Neuron (in vitro differentiated cells): ENCODE data around the gene PREB.
"Not testable (repeated sequence)": the region's sequence is repeated elsewhere in the genome, so short reads cannot be mapped to it uniquely, and the experiment has no call there.

Experiments used
- H2AFZ ChIP-seq: one replicate; pipeline ENCODE4 v1.6.1; 2013; ENCODE audit warnings: low read depth, mild to moderate bottlenecking, inconsistent platforms, low read length, moderate library complexity
- H3K27me3 ChIP-seq: one replicate; pipeline ENCODE4 v1.6.1; 2013; ENCODE audit warnings: low read length; ENCODE audit not compliant: insufficient read depth
- H3K36me3 ChIP-seq: one replicate; pipeline ENCODE4 v1.6.1; 2013; ENCODE audit warnings: low read length; ENCODE audit not compliant: insufficient read depth
- H3K4me1 ChIP-seq: one replicate; pipeline ENCODE4 v1.6.1; 2013; ENCODE audit warnings: low read length; ENCODE audit not compliant: insufficient read depth
- H3K4me3 ChIP-seq: 2 replicates; pipeline ENCODE4 v1.5.1; 2013; ENCODE audit warnings: mild to moderate bottlenecking, low read length, moderate library complexity
- H3K9me3 ChIP-seq: one replicate; pipeline ENCODE4 v1.6.1; 2013; ENCODE audit warnings: low read length

The PREB gene, protein sequence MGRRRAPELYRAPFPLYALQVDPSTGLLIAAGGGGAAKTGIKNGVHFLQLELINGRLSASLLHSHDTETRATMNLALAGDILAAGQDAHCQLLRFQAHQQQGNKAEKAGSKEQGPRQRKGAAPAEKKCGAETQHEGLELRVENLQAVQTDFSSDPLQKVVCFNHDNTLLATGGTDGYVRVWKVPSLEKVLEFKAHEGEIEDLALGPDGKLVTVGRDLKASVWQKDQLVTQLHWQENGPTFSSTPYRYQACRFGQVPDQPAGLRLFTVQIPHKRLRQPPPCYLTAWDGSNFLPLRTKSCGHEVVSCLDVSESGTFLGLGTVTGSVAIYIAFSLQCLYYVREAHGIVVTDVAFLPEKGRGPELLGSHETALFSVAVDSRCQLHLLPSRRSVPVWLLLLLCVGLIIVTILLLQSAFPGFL

GRCh38 chr2:27133905-27134780 is at the start of gene PREB:
Gene PREB, minus strand, starts transcription at chr2:27134636. Its CDS starts 215 bp downstream, at chr2:27134421.
- H2AFZ ChIP-seq, result peak within 1 kb of the TSS; percentile 88
- H3K36me3 ChIP-seq, result peaks cover 28% of the 10 kb centered on the region
- peaks cover 16% of the 10 kb centered on the region for H3K27me3 ChIP-seq
- peak within 1 kb of the TSS; percentile 85 for H3K4me3 ChIP-seq
- peaks cover 6% of the 10 kb centered on the region for H3K4me1 ChIP-seq
- H3K9me3 ChIP-seq, result no peaks in the 10 kb centered on the region

GRCh38 chr2:27184115-27184514 is 49.7 kb upstream of the PREB start:
- Histone ChIP-seq H3K36me3 (no peaks in the 10 kb centered on the region), H3K9me3 (peaks cover 1% of the 10 kb centered on the region), H3K27me3 (peaks cover 5% of the 10 kb centered on the region), H3K4me1 (peaks cover 4% of the 10 kb centered on the region), H3K4me3 (no peak overlapping the region), H2AFZ (no peak overlapping the region)

- Histone ChIP-seq H3K36me3 (no peaks in the 10 kb centered on the region), H3K27me3 (peaks cover 5% of the 10 kb centered on the region), H3K4me1 (peaks cover 4% of the 10 kb centered on the region), H3K9me3 (no peaks in the 10 kb centered on the region), H3K4me3 (no peak overlapping the region), H2AFZ (no peak overlapping the region)
Observed at GRCh38 chr2:27182346-27182745, 47.9 kb upstream of the PREB start.

- Histone ChIP-seq H3K9me3 (no peaks in the 10 kb centered on the region), H2AFZ (no peak overlapping the region), H3K4me1 (peaks cover 4% of the 10 kb centered on the region), H3K4me3 (no peak overlapping the region), H3K36me3 (no peaks in the 10 kb centered on the region), H3K27me3 (peaks cover 14% of the 10 kb centered on the region)
Observed at GRCh38 chr2:27179344-27180000, 45.0 kb upstream of the PREB start.

- Histone ChIP-seq H3K9me3 (no peaks in the 10 kb centered on the region), H3K4me1 (peaks cover 4% of the 10 kb centered on the region), H2AFZ (no peak overlapping the region), H3K27me3 (peaks cover 21% of the 10 kb centered on the region), H3K36me3 (no peaks in the 10 kb centered on the region), H3K4me3 (no peak overlapping the region)
Observed at GRCh38 chr2:27178469-27178868, 44.0 kb upstream of the PREB start.

- H3K36me3 ChIP-seq, result no peaks in the 10 kb centered on the region
- H3K9me3 ChIP-seq, result no peaks in the 10 kb centered on the region
- H3K4me1 ChIP-seq, result peaks cover 4% of the 10 kb centered on the region
- H3K27me3 ChIP-seq, result peaks cover 27% of the 10 kb centered on the region
- no peak overlapping the region for H3K4me3 ChIP-seq
- no peak overlapping the region for H2AFZ ChIP-seq
Observed at GRCh38 chr2:27177441-27178351, 43.3 kb upstream of the PREB start.

- not testable (repeated sequence) for H3K36me3 ChIP-seq, H2AFZ ChIP-seq, H3K4me3 ChIP-seq, H3K9me3 ChIP-seq, H3K4me1 ChIP-seq
- peaks cover 34% of the 10 kb centered on the region for H3K27me3 ChIP-seq
Observed at GRCh38 chr2:27175781-27176180, 41.3 kb upstream of the PREB start.

DNA sequence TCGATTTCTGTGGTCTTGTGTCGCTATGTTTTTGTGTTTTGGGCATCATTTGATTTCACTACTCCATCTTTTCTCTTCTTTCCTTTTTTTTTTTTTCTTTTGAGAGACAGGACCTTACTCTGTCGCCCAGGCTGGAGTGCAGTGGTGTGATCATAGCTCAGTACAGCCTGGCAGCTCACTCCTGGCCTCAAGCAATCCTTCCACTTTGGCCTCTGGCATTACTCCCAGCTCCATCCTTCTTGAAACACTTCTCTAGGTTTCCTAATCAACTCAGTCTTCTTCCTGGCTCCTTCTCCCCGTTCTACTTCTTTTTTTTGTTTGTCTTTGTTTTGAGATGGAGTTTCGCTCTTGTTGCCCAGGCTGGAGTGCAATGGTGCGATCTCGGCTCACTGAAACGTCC is 40.9 kb upstream of the PREB start:
- no peak overlapping the region for H2AFZ ChIP-seq
- H3K9me3 ChIP-seq, result no peaks in the 10 kb centered on the region
- H3K36me3 ChIP-seq, result no peaks in the 10 kb centered on the region
- peaks cover 32% of the 10 kb centered on the region for H3K27me3 ChIP-seq
- H3K4me1 ChIP-seq, result no peaks in the 10 kb centered on the region
- no peak overlapping the region for H3K4me3 ChIP-seq

DNA sequence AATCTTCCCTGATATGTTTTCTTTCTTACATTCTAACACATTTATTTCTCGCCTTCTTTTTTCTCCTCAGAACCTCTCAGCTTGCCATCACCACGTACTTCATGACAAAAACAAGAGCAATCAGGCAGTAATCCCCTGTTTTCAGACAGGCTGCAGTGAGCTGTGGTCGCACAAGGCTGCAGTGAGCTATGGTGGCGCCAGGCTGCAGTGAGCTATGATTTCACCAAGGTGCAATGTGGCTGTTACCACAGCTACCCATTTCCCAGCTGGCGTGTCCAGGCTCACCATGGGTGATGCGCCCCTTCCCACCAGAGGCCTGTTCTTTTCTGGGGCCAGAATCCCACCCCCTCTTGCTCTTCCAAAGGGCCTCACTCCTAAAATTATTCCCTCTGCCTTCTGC is 40.2 kb upstream of the PREB start:
- no peaks in the 10 kb centered on the region for H3K4me1 ChIP-seq
- no peaks in the 10 kb centered on the region for H3K9me3 ChIP-seq
- no peaks in the 10 kb centered on the region for H3K36me3 ChIP-seq
- no peak overlapping the region for H2AFZ ChIP-seq
- peaks cover 35% of the 10 kb centered on the region for H3K27me3 ChIP-seq
- no peak overlapping the region for H3K4me3 ChIP-seq

DNA sequence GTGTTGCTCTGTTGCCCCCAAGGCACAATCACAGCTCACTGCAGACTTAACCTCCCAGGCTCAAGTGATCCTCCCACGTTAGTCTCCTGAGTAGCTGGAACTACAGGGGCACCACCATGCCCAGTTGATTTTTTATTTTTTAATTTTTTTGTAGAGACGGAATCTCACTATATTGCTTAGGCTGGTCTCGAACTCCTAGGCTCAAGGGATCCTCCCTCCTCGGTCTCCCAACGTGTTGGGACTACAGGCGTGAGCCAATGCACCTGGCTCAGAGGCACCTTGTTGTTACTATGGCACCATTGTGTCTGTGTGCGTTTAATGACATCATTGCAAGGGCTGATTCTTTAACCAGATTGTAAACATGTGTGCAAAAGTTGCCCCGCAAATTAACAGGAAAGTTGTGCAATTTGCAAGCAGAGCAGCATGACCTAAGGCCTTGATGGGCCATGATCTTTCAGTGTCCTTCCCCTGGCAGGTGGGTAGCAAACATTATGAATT is 37.0 kb upstream of the PREB start:
- H2AFZ ChIP-seq, result no peak overlapping the region
- peaks cover 39% of the 10 kb centered on the region for H3K27me3 ChIP-seq
- no peaks in the 10 kb centered on the region for H3K36me3 ChIP-seq
- no peaks in the 10 kb centered on the region for H3K9me3 ChIP-seq
- no peaks in the 10 kb centered on the region for H3K4me1 ChIP-seq
- H3K4me3 ChIP-seq, result no peak overlapping the region

- H2AFZ ChIP-seq, result no peak overlapping the region
- H3K4me3 ChIP-seq, result no peak overlapping the region
- H3K36me3 ChIP-seq, result no peaks in the 10 kb centered on the region
- H3K4me1 ChIP-seq, result no peaks in the 10 kb centered on the region
- H3K9me3 ChIP-seq, result no peaks in the 10 kb centered on the region
- H3K27me3 ChIP-seq, result peaks cover 35% of the 10 kb centered on the region
Observed at GRCh38 chr2:27170581-27171337, 36.3 kb upstream of the PREB start.
